ENCODE results near the gene C1GALT1C1L. TPM values are rescaled to one million over a fixed set of nuclear protein-coding genes. Genes with fewer than 3 reads are reported as not detected.
"Not testable (repeated sequence)": the region's sequence is repeated elsewhere in the genome, so short reads cannot be mapped to it uniquely, and the experiment has no call there.

Gene C1GALT1C1L
- total RNA-seq, 1 experiment from 2014 or later = not detected

DNA sequence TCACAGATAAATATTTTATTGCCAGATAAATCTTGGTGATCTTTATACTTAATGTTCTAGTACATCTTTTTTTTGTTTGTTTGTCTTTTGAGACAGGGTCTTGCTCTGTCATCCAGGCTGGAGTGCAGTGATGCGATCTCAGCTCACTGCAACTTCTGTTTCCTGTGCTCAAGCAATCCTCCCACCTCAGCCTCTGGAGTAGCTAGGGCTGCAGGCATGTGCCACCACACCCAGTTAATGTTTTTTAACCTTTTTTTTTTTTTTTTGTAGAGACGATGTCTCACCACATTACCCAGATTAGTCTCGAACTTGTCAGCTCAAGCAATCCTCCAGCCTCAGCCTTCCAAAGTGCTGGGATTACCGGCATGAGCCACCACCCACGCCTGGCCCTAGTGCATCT, 9.1 kb upstream of the C1GALT1C1L start:
- Histone ChIP-seq H2BK120ac (ENCODE audit: low read depth, low read length, poor library complexity, severe bottlenecking) (no peak overlapping the region), H3T11ph (ENCODE audit: low read length) (no peak overlapping the region)
- no peaks in the 10 kb centered on the region for H3K27me3 Mint-ChIP-seq (ENCODE audit: low read depth)

DNA sequence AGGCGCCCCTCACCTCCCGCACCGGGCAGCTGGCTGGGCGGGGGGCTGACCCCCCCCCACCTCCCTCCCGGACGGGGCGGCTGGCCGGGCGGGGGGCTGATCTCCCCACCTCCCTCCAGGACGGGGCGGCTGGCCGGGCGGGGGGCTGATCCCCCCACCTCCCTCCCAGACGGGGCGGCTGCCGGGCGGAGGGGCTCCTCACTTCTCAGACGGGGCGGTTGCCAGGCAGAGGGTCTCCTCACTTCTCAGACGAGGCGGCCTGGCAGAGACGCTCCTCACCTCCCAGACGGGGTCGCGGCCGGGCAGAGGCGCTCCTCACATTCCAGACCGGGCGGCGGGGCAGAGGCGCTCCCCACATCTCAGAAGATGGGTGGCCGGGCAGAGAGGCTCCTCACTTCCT, 1.6 kb upstream of the C1GALT1C1L start:
- H3K79me2 ChIP-seq (ENCODE audit: insufficient read depth, low read length); H4K8ac ChIP-seq (replicated peaks; ENCODE audit: insufficient read length, low read depth, low read length); H3K4me2 ChIP-seq (ENCODE audit: insufficient read depth, insufficient read length, low read length); H2BK15ac ChIP-seq (ENCODE audit: low read depth, low read length); H4K20me1 ChIP-seq (ENCODE audit: control insufficient read depth, insufficient read depth, insufficient read length); H3T11ph ChIP-seq (ENCODE audit: low read length); H2BK12ac ChIP-seq (ENCODE audit: insufficient read length, low read depth, low read length); H2BK5ac ChIP-seq (ENCODE audit: insufficient read length, low read length); H2BK20ac ChIP-seq (ENCODE audit: low read depth, low read length, poor library complexity, severe bottlenecking); H3K27ac ChIP-seq (ENCODE audit: insufficient read length, low read depth, low read length); H3K4me1 ChIP-seq (ENCODE audit: insufficient read depth, low read length); DNase-seq; H3K4ac ChIP-seq (ENCODE audit: low read depth, low read length); H2AK5ac ChIP-seq (ENCODE audit: insufficient read length, low read length); H3K9ac ChIP-seq (ENCODE audit: extremely low read depth, insufficient read length, low read length); H4K91ac ChIP-seq (ENCODE audit: insufficient read length, low read depth, low read length); H3K4me1 Mint-ChIP-seq; H2AFZ ChIP-seq (ENCODE audit: low read length); H3K18ac ChIP-seq (ENCODE audit: insufficient read length, low read depth, low read length); H3K23me2 ChIP-seq (ENCODE audit: insufficient read length, low read depth, low read length, poor library complexity, severe bottlenecking); H3K27ac Mint-ChIP-seq; H3K79me1 ChIP-seq (ENCODE audit: insufficient read depth, low read depth, low read length, poor library complexity, severe bottlenecking); H3K9me3 ChIP-seq (ENCODE audit: control insufficient read depth, low read depth, low read length); H3K14ac ChIP-seq (ENCODE audit: insufficient read depth, low read length); H3K27me3 Mint-ChIP-seq (ENCODE audit: low read depth); H3K4me3 Mint-ChIP-seq; H2BK120ac ChIP-seq (ENCODE audit: low read depth, low read length, poor library complexity, severe bottlenecking); H4K5ac ChIP-seq (ENCODE audit: insufficient read length, low read depth, low read length); H3K56ac ChIP-seq (ENCODE audit: insufficient read length, low read depth, low read length); H3K23ac ChIP-seq (ENCODE audit: insufficient read length, low read depth, low read length); H3K27me3 ChIP-seq (ENCODE audit: insufficient read depth, low read length): not testable (repeated sequence)
- no CpG with 5 or more reads among the region's 32 CpGs for WGBS (ENCODE audit: extremely low coverage, insufficient read length, low lambda C conversion rate)
- peaks cover 10 to 12% of the 10 kb centered on the region in 2 experiments; a peak in 4 of 5 replicates for H3K9me3 Mint-ChIP-seq
- peaks cover 2 to 15% (median 3%) of the 10 kb centered on the region in 3 experiments; a peak in 5 of 7 replicates for H3K36me3 Mint-ChIP-seq (ENCODE audit: insufficient read depth in 1 of 3, low read depth in 3 of 3)

More for the DNA sequence above, 9.1 kb upstream of the C1GALT1C1L start:
- Histone ChIP-seq H3K4me1 (ENCODE audit: insufficient read depth, low read length) (no peaks in the 10 kb centered on the region), H4K8ac (replicated peaks; ENCODE audit: insufficient read length, low read depth, low read length) (no peak overlapping the region), H2AFZ (ENCODE audit: low read length) (no peak overlapping the region), H3K23me2 (ENCODE audit: insufficient read length, low read depth, low read length, poor library complexity, severe bottlenecking) (no peaks in the 10 kb centered on the region), H3K79me1 (ENCODE audit: insufficient read depth, low read depth, low read length, poor library complexity, severe bottlenecking) (no peaks in the 10 kb centered on the region), H3K18ac (ENCODE audit: insufficient read length, low read depth, low read length) (no peak overlapping the region), H3K4me2 (ENCODE audit: insufficient read depth, insufficient read length, low read length) (no peak overlapping the region), H3K9me3 (ENCODE audit: control insufficient read depth, low read depth, low read length) (no peaks in the 10 kb centered on the region), H2BK12ac (ENCODE audit: insufficient read length, low read depth, low read length) (no peak overlapping the region), H3K27ac (ENCODE audit: insufficient read length, low read depth, low read length) (no peak overlapping the region), H3K4ac (ENCODE audit: low read depth, low read length) (no peak overlapping the region), H3K79me2 (ENCODE audit: insufficient read depth, low read length) (no peaks in the 10 kb centered on the region), H3K23ac (ENCODE audit: insufficient read length, low read depth, low read length) (no peak overlapping the region), H3K56ac (ENCODE audit: insufficient read length, low read depth, low read length) (no peak overlapping the region), H2AK5ac (ENCODE audit: insufficient read length, low read length) (no peak overlapping the region), H4K91ac (ENCODE audit: insufficient read length, low read depth, low read length) (no peak overlapping the region), H4K5ac (ENCODE audit: insufficient read length, low read depth, low read length) (no peak overlapping the region), H4K20me1 (ENCODE audit: control insufficient read depth, insufficient read depth, insufficient read length) (no peaks in the 10 kb centered on the region), H2BK5ac (ENCODE audit: insufficient read length, low read length) (no peak overlapping the region), H3K27me3 (ENCODE audit: insufficient read depth, low read length) (no peaks in the 10 kb centered on the region), H3K14ac (ENCODE audit: insufficient read depth, low read length) (no peak overlapping the region), H2BK15ac (ENCODE audit: low read depth, low read length) (no peak overlapping the region), H2BK20ac (ENCODE audit: low read depth, low read length, poor library complexity, severe bottlenecking) (no peak overlapping the region), H3K9ac (ENCODE audit: extremely low read depth, insufficient read length, low read length) (no peak overlapping the region)
- peak overlapping the region in 1 of 3 experiments; percentile 27; a peak in 1 of 7 replicates for H3K27ac Mint-ChIP-seq
- no peaks in the 10 kb centered on the region for H3K36me3 Mint-ChIP-seq (ENCODE audit: insufficient read depth in 1 of 3, low read depth in 3 of 3)
- no peak overlapping the region for H3K4me3 Mint-ChIP-seq
- TF ChIP-seq, protein P1, sequence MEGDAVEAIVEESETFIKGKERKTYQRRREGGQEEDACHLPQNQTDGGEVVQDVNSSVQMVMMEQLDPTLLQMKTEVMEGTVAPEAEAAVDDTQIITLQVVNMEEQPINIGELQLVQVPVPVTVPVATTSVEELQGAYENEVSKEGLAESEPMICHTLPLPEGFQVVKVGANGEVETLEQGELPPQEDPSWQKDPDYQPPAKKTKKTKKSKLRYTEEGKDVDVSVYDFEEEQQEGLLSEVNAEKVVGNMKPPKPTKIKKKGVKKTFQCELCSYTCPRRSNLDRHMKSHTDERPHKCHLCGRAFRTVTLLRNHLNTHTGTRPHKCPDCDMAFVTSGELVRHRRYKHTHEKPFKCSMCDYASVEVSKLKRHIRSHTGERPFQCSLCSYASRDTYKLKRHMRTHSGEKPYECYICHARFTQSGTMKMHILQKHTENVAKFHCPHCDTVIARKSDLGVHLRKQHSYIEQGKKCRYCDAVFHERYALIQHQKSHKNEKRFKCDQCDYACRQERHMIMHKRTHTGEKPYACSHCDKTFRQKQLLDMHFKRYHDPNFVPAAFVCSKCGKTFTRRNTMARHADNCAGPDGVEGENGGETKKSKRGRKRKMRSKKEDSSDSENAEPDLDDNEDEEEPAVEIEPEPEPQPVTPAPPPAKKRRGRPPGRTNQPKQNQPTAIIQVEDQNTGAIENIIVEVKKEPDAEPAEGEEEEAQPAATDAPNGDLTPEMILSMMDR (conservative IDR thresholded peaks at IDR 0.05) = no peak
- WGBS (ENCODE audit: extremely low coverage, insufficient read length, low lambda C conversion rate) = no CpG with 5 or more reads among the region's 5 CpGs
- H3K4me1 Mint-ChIP-seq = no peaks in the 10 kb centered on the region
- DNase-seq = no peak
- H3K9me3 Mint-ChIP-seq = no peaks in the 10 kb centered on the region
